ENCODE measurements around the gene CDK7.

- TF ChIP-seq, protein P1, sequence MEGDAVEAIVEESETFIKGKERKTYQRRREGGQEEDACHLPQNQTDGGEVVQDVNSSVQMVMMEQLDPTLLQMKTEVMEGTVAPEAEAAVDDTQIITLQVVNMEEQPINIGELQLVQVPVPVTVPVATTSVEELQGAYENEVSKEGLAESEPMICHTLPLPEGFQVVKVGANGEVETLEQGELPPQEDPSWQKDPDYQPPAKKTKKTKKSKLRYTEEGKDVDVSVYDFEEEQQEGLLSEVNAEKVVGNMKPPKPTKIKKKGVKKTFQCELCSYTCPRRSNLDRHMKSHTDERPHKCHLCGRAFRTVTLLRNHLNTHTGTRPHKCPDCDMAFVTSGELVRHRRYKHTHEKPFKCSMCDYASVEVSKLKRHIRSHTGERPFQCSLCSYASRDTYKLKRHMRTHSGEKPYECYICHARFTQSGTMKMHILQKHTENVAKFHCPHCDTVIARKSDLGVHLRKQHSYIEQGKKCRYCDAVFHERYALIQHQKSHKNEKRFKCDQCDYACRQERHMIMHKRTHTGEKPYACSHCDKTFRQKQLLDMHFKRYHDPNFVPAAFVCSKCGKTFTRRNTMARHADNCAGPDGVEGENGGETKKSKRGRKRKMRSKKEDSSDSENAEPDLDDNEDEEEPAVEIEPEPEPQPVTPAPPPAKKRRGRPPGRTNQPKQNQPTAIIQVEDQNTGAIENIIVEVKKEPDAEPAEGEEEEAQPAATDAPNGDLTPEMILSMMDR (IDR thresholded peaks at IDR 0.05; ENCODE audit: insufficient read depth, low read length): no peak
- TF ChIP-seq POLR2AphosphoS5 (IDR thresholded peaks at IDR 0.05; ENCODE audit: low read depth): no peak
- no peak for TF ChIP-seq GABPA (IDR thresholded peaks at IDR 0.05; ENCODE audit: low read depth)
Measured at GRCh38 chr5:69309380-69309779, 74.7 kb downstream of the CDK7 start.

All from HL-60 (cell line).